ENCODE data around the gene CCR9.

GRCh38 chr3:45948311-45948781 is 62.0 kb downstream of the CCR9 start:
- TF ChIP-seq, protein P1, sequence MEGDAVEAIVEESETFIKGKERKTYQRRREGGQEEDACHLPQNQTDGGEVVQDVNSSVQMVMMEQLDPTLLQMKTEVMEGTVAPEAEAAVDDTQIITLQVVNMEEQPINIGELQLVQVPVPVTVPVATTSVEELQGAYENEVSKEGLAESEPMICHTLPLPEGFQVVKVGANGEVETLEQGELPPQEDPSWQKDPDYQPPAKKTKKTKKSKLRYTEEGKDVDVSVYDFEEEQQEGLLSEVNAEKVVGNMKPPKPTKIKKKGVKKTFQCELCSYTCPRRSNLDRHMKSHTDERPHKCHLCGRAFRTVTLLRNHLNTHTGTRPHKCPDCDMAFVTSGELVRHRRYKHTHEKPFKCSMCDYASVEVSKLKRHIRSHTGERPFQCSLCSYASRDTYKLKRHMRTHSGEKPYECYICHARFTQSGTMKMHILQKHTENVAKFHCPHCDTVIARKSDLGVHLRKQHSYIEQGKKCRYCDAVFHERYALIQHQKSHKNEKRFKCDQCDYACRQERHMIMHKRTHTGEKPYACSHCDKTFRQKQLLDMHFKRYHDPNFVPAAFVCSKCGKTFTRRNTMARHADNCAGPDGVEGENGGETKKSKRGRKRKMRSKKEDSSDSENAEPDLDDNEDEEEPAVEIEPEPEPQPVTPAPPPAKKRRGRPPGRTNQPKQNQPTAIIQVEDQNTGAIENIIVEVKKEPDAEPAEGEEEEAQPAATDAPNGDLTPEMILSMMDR (IDR thresholded peaks at IDR 0.05; ENCODE audit: insufficient read depth, low read length, poor library complexity, severe bottlenecking) = no peak
- no peak for TF ChIP-seq EZH2phosphoT487 (conservative IDR thresholded peaks at IDR 0.05; ENCODE audit: low read length)
